MM.1S (cell line): Measurements from ENCODE around the gene OGFOD1.
A peak's percentile ranks its signal among the peaks of the same experiment; 100 is the strongest.

Experiments used
- DNase-seq: peaks from one replicate; pipeline ENCODE4 v3.0.0-alpha.2; 2015
- H2AFZ ChIP-seq: fragments of 300-600 bp; sonication (generic); 2 replicates; pipeline ENCODE4 v1.6.0; 2016; ENCODE audit warnings: antibody characterized with exemption, low read length
- H3F3A ChIP-seq: fragments of 300-600 bp; sonication (generic); 2 replicates; pipeline ENCODE4 v1.6.1; 2016; ENCODE audit warnings: mild to moderate bottlenecking, antibody characterized with exemption, low read length, moderate library complexity, mixed read lengths; ENCODE audit not compliant: insufficient read depth
- H3K27ac ChIP-seq: fragments of 300-600 bp; sonication (generic); 2 replicates; pipeline ENCODE4 v1.5.1; 2016; ENCODE audit warnings: mild to moderate bottlenecking, low read length
- H3K27me3 ChIP-seq: fragments of 300-600 bp; sonication (generic); replicated peaks from 2 replicates; pipeline ENCODE4 v1.6.0; 2016; ENCODE audit warnings: low read length; ENCODE audit not compliant: insufficient read depth
- H3K36me3 ChIP-seq: fragments of 300-600 bp; sonication (generic); replicated peaks from 2 replicates; pipeline ENCODE4 v1.6.1; 2016; ENCODE audit warnings: mild to moderate bottlenecking, low read length, mixed read lengths; ENCODE audit not compliant: insufficient read depth
- H3K4me1 ChIP-seq: fragments of 300-600 bp; sonication (generic); 2 replicates; pipeline ENCODE4 v1.6.1; 2016; ENCODE audit warnings: low read length, mixed read lengths
- H3K4me2 ChIP-seq: fragments of 300-600 bp; sonication (generic); 2 replicates; pipeline ENCODE4 v1.6.0; 2016; ENCODE audit warnings: low read depth, low read length
- H3K4me3 ChIP-seq: fragments of 300-600 bp; sonication (generic); 2 replicates; pipeline ENCODE4 v1.5.1; 2016; ENCODE audit warnings: low read length, mixed read lengths
- H3K79me2 ChIP-seq: fragments of 300-600 bp; sonication (generic); 2 replicates; pipeline ENCODE4 v1.6.1; 2016; ENCODE audit warnings: mixed run types, low read length, mixed read lengths
- H3K9ac ChIP-seq: fragments of 300-600 bp; sonication (generic); 2 replicates; pipeline ENCODE4 v1.6.1; 2016; ENCODE audit warnings: low read length, mixed read lengths
- H3K9me2 ChIP-seq: fragments of 300-600 bp; sonication (generic); replicated peaks from 2 replicates; pipeline ENCODE4 v1.6.1; 2016; ENCODE audit warnings: mild to moderate bottlenecking, low read length, mixed read lengths; ENCODE audit not compliant: insufficient read depth
- H3K9me3 ChIP-seq: fragments of 300-600 bp; sonication (generic); replicated peaks from 2 replicates; pipeline ENCODE4 v1.6.1; 2016; ENCODE audit warnings: mild to moderate bottlenecking, low read length, mixed read lengths; ENCODE audit not compliant: insufficient read depth
- H4K20me1 ChIP-seq: fragments of 300-600 bp; sonication (generic); 2 replicates; pipeline ENCODE4 v1.6.1; 2016; ENCODE audit warnings: mild to moderate bottlenecking, low read length, moderate library complexity, mixed read lengths; ENCODE audit not compliant: insufficient read depth
- EZH2 ChIP-seq: fragments of 300-600 bp; sonication (generic); optimal IDR thresholded peaks from 2 replicates; pipeline ENCODE3; 2017; ENCODE audit warnings: low read depth, mild to moderate bottlenecking, antibody characterized with exemption, low read length, mixed read lengths
- EZH2phosphoT487 ChIP-seq: fragments of 300-600 bp; sonication (generic); IDR thresholded peaks from 2 replicates; pipeline ENCODE4 v1.6.1; 2018; ENCODE audit warnings: antibody characterized with exemption, low read length
- TF ChIP-seq, protein P1 (sequence below): fragments of 300-600 bp; sonication (generic); IDR thresholded peaks from 2 replicates; pipeline ENCODE4 v1.5.1; 2016; ENCODE audit warnings: antibody characterized with exemption, low read length, mixed read lengths

Gene OGFOD1

DNA sequence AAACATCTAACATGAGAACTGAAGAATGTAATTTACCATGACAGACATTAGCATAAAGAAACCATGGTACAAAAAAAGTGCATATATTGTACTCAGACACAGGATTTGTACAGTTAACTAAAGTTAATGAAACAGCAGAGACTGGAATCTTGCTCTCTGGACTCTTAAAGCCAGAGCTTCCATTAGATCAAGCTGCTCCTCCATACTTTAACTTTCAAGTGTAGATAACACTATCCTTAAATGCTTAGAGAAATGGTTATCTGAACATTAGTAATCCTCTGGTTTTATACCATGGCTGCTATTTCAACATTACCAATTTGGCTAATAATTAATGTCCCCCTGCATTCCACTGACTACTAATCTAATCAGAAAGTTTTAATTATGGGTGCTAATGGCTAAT is 3.3 kb upstream of the OGFOD1 start:
- TF ChIP-seq EZH2: no peak
- TF ChIP-seq, protein P1, sequence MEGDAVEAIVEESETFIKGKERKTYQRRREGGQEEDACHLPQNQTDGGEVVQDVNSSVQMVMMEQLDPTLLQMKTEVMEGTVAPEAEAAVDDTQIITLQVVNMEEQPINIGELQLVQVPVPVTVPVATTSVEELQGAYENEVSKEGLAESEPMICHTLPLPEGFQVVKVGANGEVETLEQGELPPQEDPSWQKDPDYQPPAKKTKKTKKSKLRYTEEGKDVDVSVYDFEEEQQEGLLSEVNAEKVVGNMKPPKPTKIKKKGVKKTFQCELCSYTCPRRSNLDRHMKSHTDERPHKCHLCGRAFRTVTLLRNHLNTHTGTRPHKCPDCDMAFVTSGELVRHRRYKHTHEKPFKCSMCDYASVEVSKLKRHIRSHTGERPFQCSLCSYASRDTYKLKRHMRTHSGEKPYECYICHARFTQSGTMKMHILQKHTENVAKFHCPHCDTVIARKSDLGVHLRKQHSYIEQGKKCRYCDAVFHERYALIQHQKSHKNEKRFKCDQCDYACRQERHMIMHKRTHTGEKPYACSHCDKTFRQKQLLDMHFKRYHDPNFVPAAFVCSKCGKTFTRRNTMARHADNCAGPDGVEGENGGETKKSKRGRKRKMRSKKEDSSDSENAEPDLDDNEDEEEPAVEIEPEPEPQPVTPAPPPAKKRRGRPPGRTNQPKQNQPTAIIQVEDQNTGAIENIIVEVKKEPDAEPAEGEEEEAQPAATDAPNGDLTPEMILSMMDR: no peak
- TF ChIP-seq EZH2phosphoT487: no peak

DNA sequence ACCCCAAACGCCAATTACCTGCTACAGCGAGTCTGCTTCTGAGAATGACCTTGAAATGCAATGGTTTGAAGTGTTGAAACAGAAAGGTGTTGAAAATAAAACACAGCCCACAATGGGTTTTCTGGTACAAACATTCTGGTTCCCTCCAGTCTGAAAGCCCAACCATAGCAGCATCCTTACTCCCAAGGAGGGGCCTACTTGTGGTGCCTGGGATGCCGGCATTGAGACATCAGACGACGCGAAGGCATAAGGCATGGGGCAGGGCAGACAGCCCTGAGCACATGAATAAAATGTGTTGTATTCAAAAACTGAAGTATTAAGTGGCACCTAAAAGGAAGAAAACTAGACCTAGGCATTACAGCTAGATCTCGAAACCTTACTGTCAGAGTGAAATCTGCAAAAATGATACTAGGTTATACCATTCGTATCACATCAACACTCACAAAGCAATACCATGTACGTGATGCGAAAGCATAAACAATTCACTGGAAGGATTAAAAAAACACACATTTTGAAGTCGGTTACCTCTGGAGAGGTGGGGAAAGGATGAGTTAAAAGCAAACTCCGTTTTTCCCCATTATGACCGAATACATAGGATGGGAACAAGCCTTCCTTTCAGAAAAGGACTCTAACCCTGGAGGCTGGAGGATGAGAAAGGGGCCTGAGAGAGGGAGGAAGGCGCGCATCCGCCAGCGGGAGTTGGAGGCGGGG is 924 bp upstream of the OGFOD1 start:
- Histone ChIP-seq H3K9me2 (no peaks in the 10 kb centered on the region), H3K4me3 (peak overlapping the region; percentile 86), H3F3A (0 out of 2 replicates have a peak, but pooled peaks cover 12% of the 10 kb centered on the region), H3K27me3 (no peaks in the 10 kb centered on the region), H3K9me3 (no peaks in the 10 kb centered on the region), H4K20me1 (peaks cover 9% of the 10 kb centered on the region; the same call in 1 of the 2 replicates), H3K27ac (peak overlapping the region; percentile 55; the same call in 1 of the 2 replicates), H3K79me2 (peaks cover 86% of the 10 kb centered on the region), H3K4me2 (peak overlapping the region; percentile 70), H3K36me3 (peaks cover 4% of the 10 kb centered on the region; the same call in 1 of the 2 replicates), H3K9ac (peak overlapping the region; percentile 86), H2AFZ (peak overlapping the region; percentile 91), H3K4me1 (peaks cover 22% of the 10 kb centered on the region)
- TF ChIP-seq, protein P1: no peak
- TF ChIP-seq EZH2: no peak
- TF ChIP-seq EZH2phosphoT487: no peak
- DNase-seq: no peak

More for the DNA sequence above, 3.3 kb upstream of the OGFOD1 start:
- no peak overlapping the region for H2AFZ ChIP-seq
- H3K27me3 ChIP-seq: no peaks in the 10 kb centered on the region
- no peak overlapping the region for H3K4me2 ChIP-seq
- no peak overlapping the region for H3K27ac ChIP-seq
- no peak for DNase-seq
- H3K79me2 ChIP-seq: peaks cover 92% of the 10 kb centered on the region
- peaks cover 16% of the 10 kb centered on the region for H3K4me1 ChIP-seq
- H4K20me1 ChIP-seq: peaks cover 9% of the 10 kb centered on the region; the same call in 1 of the 2 replicates
- H3K9ac ChIP-seq: no peak overlapping the region
- H3K9me2 ChIP-seq: no peaks in the 10 kb centered on the region
- 0 out of 2 replicates have a peak, but pooled peaks cover 12% of the 10 kb centered on the region for H3F3A ChIP-seq
- H3K36me3 ChIP-seq: no peaks in the 10 kb centered on the region; the same call in 1 of the 2 replicates
- no peaks in the 10 kb centered on the region for H3K9me3 ChIP-seq
- no peak overlapping the region for H3K4me3 ChIP-seq

DNA sequence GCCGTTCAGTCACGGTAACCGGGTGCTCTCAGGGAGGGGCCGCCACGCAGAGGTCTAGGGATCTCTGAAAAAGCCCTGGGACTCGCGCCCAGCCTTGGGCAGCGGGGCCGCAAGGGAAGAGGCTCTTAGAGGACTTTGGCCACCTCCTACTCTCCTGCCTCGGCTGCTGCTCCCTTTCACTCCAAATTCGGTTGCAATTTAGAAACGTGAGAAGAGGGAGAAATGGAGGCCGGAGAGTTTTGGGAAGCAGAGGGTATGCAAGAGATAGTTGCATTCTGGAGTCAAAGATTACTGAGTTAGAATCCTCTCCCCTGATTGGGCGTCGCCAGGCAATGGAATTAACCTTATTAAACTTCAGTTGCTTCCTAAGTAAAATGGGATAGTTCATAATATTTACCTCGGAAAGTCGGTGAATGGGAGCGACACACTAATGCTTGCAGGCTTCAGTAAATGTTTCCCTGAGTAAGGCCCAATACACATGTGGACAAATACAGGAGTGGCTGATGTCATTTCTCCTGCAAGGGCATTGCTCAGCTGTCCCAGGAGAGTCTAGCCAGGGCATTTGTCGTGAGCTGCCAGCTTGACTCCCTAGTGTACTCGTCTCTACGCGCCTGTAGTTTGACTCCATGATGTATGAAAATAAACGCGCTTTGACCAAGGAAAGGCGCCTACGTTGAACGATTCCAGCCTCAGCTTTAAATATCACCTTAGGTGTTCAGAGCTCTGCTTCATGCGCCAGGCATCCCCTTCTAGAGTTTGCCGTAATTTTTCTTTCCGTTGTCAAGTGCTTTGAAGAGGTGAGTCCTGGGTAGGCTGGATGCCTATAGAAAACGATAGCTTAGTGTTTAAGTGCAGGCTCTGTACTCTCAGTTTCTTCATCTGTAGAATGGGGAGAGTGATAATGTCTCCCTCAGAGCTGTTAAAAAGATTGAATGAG is 667 bp downstream of the OGFOD1 start:
- Histone ChIP-seq H3K9ac (peak overlapping the region; percentile 86), H3K27me3 (no peaks in the 10 kb centered on the region), H3F3A (0 out of 2 replicates have a peak, but pooled peaks cover 12% of the 10 kb centered on the region), H4K20me1 (peaks cover 9% of the 10 kb centered on the region; the same call in 1 of the 2 replicates), H3K27ac (peak overlapping the region; percentile 52; the same call in 1 of the 2 replicates), H3K4me3 (peak overlapping the region; percentile 86), H2AFZ (peak overlapping the region; percentile 50), H3K36me3 (peaks cover 4% of the 10 kb centered on the region; the same call in 1 of the 2 replicates), H3K79me2 (peaks cover 70% of the 10 kb centered on the region), H3K9me3 (no peaks in the 10 kb centered on the region), H3K9me2 (no peaks in the 10 kb centered on the region), H3K4me1 (peaks cover 22% of the 10 kb centered on the region), H3K4me2 (peak overlapping the region; percentile 71)
- TF ChIP-seq, protein P1: no peak
- no peak for TF ChIP-seq EZH2
- TF ChIP-seq EZH2phosphoT487: no peak
- DNase-seq: peak; percentile 17
